Skeletal muscle satellite cell (primary cell): Measurements from ENCODE around the gene MFAP2.

ENCODE experiments used
- H3K27me3 ChIP-seq: 2 replicates; pipeline ENCODE4 v1.7.0; 2013; ENCODE audit warnings: low read length; ENCODE audit not compliant: control insufficient read depth, insufficient read depth
- H3K36me3 ChIP-seq: 2 replicates; pipeline ENCODE4 v1.7.0; 2013; ENCODE audit warnings: mild to moderate bottlenecking, control low read depth, low read length; ENCODE audit not compliant: insufficient read depth
- H3K4me1 ChIP-seq: 2 replicates; pipeline ENCODE4 v1.7.0; 2013; ENCODE audit warnings: low read length; ENCODE audit not compliant: control insufficient read depth, insufficient read depth
- H3K4me2 ChIP-seq: 2 replicates; pipeline ENCODE4 v1.7.0; 2013; ENCODE audit warnings: mild to moderate bottlenecking, low read length
- H3K4me3 ChIP-seq: 2 replicates; pipeline ENCODE4 v1.7.0; 2013; ENCODE audit warnings: low read length
- H3K9ac ChIP-seq: 2 replicates; pipeline ENCODE4 v1.7.0; 2013; ENCODE audit warnings: mild to moderate bottlenecking, low read depth, low read length, moderate library complexity
- H3K9me3 ChIP-seq: replicated peaks from 2 replicates; pipeline ENCODE4 v1.7.0; 2013; ENCODE audit warnings: mild to moderate bottlenecking, control low read depth, low read length

The MFAP2 gene

GRCh38 chr1:17017435-17017834, 37.0 kb upstream of the MFAP2 start:
- Histone ChIP-seq H3K9me3 (no peaks in the 10 kb centered on the region), H3K4me3 (no peak overlapping the region), H3K4me1 (peaks cover 21% of the 10 kb centered on the region), H3K27me3 (no peaks in the 10 kb centered on the region), H3K9ac (no peak overlapping the region), H3K4me2 (no peak overlapping the region), H3K36me3 (peaks cover 40% of the 10 kb centered on the region)

GRCh38 chr1:17016317-17016661, 35.9 kb upstream of the MFAP2 start:
- H3K9me3 ChIP-seq = no peaks in the 10 kb centered on the region
- H3K27me3 ChIP-seq = no peaks in the 10 kb centered on the region
- no peak overlapping the region for H3K9ac ChIP-seq
- H3K36me3 ChIP-seq = peaks cover 30% of the 10 kb centered on the region
- no peak overlapping the region for H3K4me3 ChIP-seq
- peaks cover 27% of the 10 kb centered on the region for H3K4me1 ChIP-seq
- H3K4me2 ChIP-seq = peak overlapping the region; percentile 22

GRCh38 chr1:17014671-17015567, 34.5 kb upstream of the MFAP2 start:
- Histone ChIP-seq H3K4me3 (no peak overlapping the region), H3K27me3 (no peaks in the 10 kb centered on the region), H3K4me2 (no peak overlapping the region), H3K9ac (no peak overlapping the region), H3K9me3 (no peaks in the 10 kb centered on the region), H3K36me3 (peaks cover 17% of the 10 kb centered on the region), H3K4me1 (peaks cover 38% of the 10 kb centered on the region)

DNA sequence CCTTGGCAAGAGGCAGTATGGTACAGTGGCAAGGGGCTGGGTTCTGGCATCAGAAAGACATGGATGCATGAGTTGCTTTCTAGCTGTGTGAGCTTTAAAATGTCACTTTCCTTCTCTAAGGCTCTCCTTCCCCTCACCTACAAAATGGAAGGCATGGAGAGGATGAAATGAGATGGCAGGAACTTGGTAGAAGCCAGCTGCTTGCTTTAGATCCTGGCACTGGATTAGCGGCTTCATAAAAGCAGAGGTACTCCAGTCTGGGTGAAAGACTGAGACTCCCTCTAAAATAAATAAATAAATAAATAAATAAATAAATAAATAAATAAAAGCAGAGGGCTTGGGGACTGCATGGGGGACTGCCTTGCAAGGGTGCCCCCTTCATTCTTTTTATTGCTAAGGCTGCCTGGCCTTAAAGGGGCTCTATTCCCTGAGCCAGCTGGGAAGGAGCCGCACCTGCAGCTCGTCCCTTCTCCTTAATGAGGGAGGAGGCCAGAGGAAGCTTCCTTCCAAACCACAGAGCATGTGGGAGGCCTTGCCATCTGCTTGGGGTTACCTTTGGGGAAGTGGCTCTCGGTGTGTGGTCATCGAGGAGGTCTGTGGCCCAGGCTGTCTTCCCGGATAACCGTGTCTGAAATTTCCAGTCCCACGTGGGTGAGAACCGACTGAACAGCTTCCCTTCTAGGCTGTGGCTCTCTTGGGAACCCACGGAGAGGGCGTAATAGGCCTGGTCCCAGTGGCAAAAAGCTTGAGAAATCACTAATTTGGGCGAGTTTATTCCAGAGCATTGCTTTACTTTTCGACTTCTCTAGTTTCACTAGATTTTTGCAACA, 33.3 kb upstream of the MFAP2 start:
- H3K36me3 ChIP-seq = peaks cover 9% of the 10 kb centered on the region
- no peak overlapping the region for H3K9ac ChIP-seq
- H3K4me1 ChIP-seq = peaks cover 41% of the 10 kb centered on the region
- H3K4me2 ChIP-seq = peak overlapping the region; percentile 40
- no peaks in the 10 kb centered on the region for H3K27me3 ChIP-seq
- no peaks in the 10 kb centered on the region for H3K9me3 ChIP-seq
- no peak overlapping the region for H3K4me3 ChIP-seq

GRCh38 chr1:17012775-17013490, 32.5 kb upstream of the MFAP2 start:
- H3K9ac ChIP-seq = no peak overlapping the region
- H3K4me2 ChIP-seq = peak overlapping the region; percentile 40
- peaks cover 41% of the 10 kb centered on the region for H3K4me1 ChIP-seq
- peaks cover 4% of the 10 kb centered on the region for H3K36me3 ChIP-seq
- H3K27me3 ChIP-seq = no peaks in the 10 kb centered on the region
- H3K4me3 ChIP-seq = peak overlapping the region; percentile 4
- no peaks in the 10 kb centered on the region for H3K9me3 ChIP-seq

DNA sequence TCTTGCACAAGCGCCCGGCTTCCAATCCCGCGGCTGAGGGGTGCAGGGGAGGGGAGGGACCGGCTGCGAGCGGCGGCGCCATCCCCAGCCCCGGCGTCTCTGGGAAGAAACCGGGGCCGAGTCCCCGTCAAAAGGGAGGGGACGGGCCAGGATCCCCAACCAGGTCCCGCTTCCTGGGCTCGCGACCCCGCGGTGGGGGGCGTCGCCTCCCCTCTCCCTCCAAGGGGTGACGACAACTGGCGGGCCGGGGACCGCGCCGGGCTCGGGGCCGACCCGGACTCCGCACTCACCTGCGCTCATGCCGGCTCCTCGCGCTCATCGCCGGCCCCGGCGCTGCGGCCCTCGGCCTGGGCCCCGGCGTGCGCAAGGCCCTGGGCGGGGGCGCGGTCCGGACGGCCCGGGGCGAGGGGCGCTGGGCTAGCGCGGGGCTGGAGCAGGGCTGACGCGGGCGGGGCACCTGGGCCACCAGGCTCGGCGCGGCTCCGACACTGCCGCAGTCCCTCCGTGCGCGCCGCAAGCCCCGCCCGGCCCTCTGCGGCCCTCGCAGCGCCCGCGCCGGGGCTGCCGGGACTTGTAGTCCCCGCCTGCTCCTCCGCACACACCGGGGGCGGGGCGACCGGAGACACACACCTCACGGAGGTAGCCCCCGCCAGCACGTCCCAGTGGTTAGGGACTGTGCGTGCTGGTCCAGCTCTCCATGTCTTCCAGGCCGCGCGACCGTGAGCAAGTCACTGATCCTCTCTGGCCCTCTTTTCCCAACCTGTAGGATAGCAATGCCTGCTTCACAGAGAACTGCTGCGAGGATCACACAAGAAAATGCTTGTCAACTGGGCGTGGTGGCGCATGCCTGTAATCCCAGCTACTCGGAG, 31.3 kb upstream of the MFAP2 start, which contains the start of gene ATP13A2:
Gene ATP13A2 (minus strand): TSS at position 490 of the 869 bp plus-strand sequence. CDS start 190 bp downstream, at position 300.
- no peaks in the 10 kb centered on the region for H3K9me3 ChIP-seq
- H3K4me3 ChIP-seq = peak within 1 kb of the TSS; percentile 83
- peak within 1 kb of the TSS; percentile 98 for H3K4me2 ChIP-seq
- no peaks in the 10 kb centered on the region for H3K27me3 ChIP-seq
- no peaks in the 10 kb centered on the region for H3K36me3 ChIP-seq
- peaks cover 41% of the 10 kb centered on the region for H3K4me1 ChIP-seq
- peak within 1 kb of the TSS; percentile 81 for H3K9ac ChIP-seq

- Histone ChIP-seq H3K4me3 (peak overlapping the region; percentile 83), H3K27me3 (no peaks in the 10 kb centered on the region), H3K9ac (peak overlapping the region; percentile 81), H3K36me3 (no peaks in the 10 kb centered on the region), H3K4me2 (peak overlapping the region; percentile 98), H3K4me1 (peaks cover 36% of the 10 kb centered on the region), H3K9me3 (no peaks in the 10 kb centered on the region)
Measured at GRCh38 chr1:17011092-17011438, 30.6 kb upstream of the MFAP2 start.

DNA sequence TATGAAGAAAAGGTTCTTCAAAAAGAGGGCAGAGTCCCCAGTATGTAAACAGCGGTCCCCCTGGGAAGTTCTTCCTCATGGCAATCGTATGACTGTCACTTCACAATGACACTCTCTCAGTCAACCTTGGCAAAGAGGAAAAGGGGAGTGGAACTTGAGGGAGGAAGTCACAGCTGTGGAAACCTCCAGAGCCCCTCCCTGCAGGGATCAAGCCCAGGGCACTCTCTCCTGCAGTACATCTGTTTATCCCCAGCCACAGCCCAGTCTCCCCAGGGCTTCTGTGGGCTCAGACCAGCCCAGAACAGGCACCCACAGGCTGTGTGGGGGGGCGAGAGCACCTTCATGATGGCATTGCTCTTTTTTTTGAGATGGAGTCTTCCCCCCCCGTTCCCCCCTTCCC, 29.3 kb upstream of the MFAP2 start:
- H3K27me3 ChIP-seq = no peaks in the 10 kb centered on the region
- peaks cover 7% of the 10 kb centered on the region for H3K36me3 ChIP-seq
- H3K9ac ChIP-seq = no peak overlapping the region
- no peaks in the 10 kb centered on the region for H3K9me3 ChIP-seq
- H3K4me1 ChIP-seq = peaks cover 33% of the 10 kb centered on the region
- H3K4me3 ChIP-seq = no peak overlapping the region
- H3K4me2 ChIP-seq = no peak overlapping the region

- no peaks in the 10 kb centered on the region for H3K9me3 ChIP-seq
- no peak overlapping the region for H3K9ac ChIP-seq
- peaks cover 13% of the 10 kb centered on the region for H3K36me3 ChIP-seq
Measured at GRCh38 chr1:17008208-17008855, 27.9 kb upstream of the MFAP2 start.

DNA sequence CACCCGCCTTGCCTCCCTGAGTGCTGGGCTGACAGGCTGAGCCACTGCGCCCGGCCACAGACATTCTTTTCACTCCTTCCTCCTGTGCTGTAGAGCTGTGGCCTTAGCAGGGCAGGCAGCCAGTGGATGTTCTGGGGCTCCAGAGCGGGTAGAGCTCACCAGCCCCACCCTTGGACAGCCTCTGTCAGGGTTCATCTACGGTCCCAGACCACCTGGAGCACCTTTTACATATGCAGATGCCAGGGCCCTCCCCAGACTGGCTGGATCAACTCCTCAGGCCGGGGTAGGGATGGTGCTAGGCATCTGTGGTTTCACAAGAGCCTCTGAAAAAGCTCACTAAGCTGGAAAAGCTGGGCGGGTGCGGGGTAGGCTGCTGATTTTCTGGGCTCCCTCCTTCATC, 26.7 kb upstream of the MFAP2 start:
- H3K4me3 ChIP-seq = no peak overlapping the region
- H3K9ac ChIP-seq = no peak overlapping the region
- H3K4me1 ChIP-seq = peaks cover 34% of the 10 kb centered on the region
- no peaks in the 10 kb centered on the region for H3K9me3 ChIP-seq
- H3K27me3 ChIP-seq = no peaks in the 10 kb centered on the region
- H3K36me3 ChIP-seq = peaks cover 23% of the 10 kb centered on the region
- no peak overlapping the region for H3K4me2 ChIP-seq

More at GRCh38 chr1:17008208-17008855, 27.9 kb upstream of the MFAP2 start:
- H3K4me2 ChIP-seq = no peak overlapping the region
- peaks cover 39% of the 10 kb centered on the region for H3K4me1 ChIP-seq
- no peak overlapping the region for H3K4me3 ChIP-seq
- H3K27me3 ChIP-seq = no peaks in the 10 kb centered on the region
